Stromal cell of bone marrow (primary cell): ENCODE data around the gene SULT1A1.

Source experiments
- DNase-seq: peaks from one replicate; pipeline ENCODE4 v3.0.0-alpha.2; 2012; ENCODE audit warnings: low read depth

The SULT1A1 gene

GRCh38 chr16:28556914-28557320, 52.9 kb downstream of the SULT1A1 start:
- no peak for DNase-seq

- DNase-seq: no peak
Observed at GRCh38 chr16:28555561-28555960, 54.3 kb downstream of the SULT1A1 start.
